Smooth muscle cell (in vitro differentiated cells): ENCODE results near the gene FTO. TPM values are rescaled to one million over a fixed set of nuclear protein-coding genes. Genes with fewer than 3 reads are reported as not detected.

Source experiments
- DNase-seq: peaks from one replicate; lab custom pipeline; 2025; ENCODE audit not compliant: unreplicated experiment; lab: John Stamatoyannopoulos, UW
- H2AFZ ChIP-seq: fragments of 200-600 bp; sonication (generic); 2 replicates; pipeline ENCODE4 v1.6.0; 2016; ENCODE audit warnings: antibody characterized with exemption, low read depth, mild to moderate bottlenecking
- H3F3A ChIP-seq: fragments of 200-600 bp; sonication (generic); 2 replicates; pipeline ENCODE4 v1.6.0; 2017; ENCODE audit warnings: antibody characterized with exemption, low read depth
- H3K27ac ChIP-seq: fragments of 200-600 bp; sonication (generic); 2 replicates; pipeline ENCODE4 v1.5.1; 2016; ENCODE audit warnings: low read depth, mild to moderate bottlenecking
- H3K27me3 ChIP-seq: fragments of 200-600 bp; sonication (generic); 2 replicates; pipeline ENCODE4 v1.6.1; 2016; ENCODE audit warnings: low read depth, mild to moderate bottlenecking
- H3K36me3 ChIP-seq: fragments of 200-600 bp; sonication (generic); 2 replicates; pipeline ENCODE4 v1.5.1; 2016; ENCODE audit warnings: low read depth
- H3K4me1 ChIP-seq: fragments of 200-600 bp; sonication (generic); 2 replicates; pipeline ENCODE4 v1.5.1; 2016; ENCODE audit warnings: low read depth
- H3K4me2 ChIP-seq: fragments of 200-600 bp; sonication (generic); 2 replicates; pipeline ENCODE4 v1.6.0; 2016; ENCODE audit warnings: mild to moderate bottlenecking
- H3K4me3 ChIP-seq: fragments of 200-600 bp; sonication (generic); 2 replicates; pipeline ENCODE4 v1.5.1; 2016; ENCODE audit warnings: mild to moderate bottlenecking
- H3K79me2 ChIP-seq: fragments of 200-600 bp; sonication (generic); 2 replicates; pipeline ENCODE4 v1.6.0; 2016; ENCODE audit warnings: low read depth, mild to moderate bottlenecking
- H3K9ac ChIP-seq: fragments of 200-600 bp; sonication (generic); 2 replicates; pipeline ENCODE4 v1.6.0; 2016; ENCODE audit warnings: low read depth
- H3K9me3 ChIP-seq: fragments of 200-600 bp; sonication (generic); replicated peaks from 2 replicates; pipeline ENCODE4 v1.5.1; 2016; ENCODE audit warnings: low read depth
- H4K20me1 ChIP-seq: fragments of 200-600 bp; sonication (generic); 2 replicates; pipeline ENCODE4 v1.6.0; 2016; ENCODE audit warnings: low read depth
- CTCF ChIP-seq: fragments of 200-600 bp; sonication (generic); IDR thresholded peaks from 2 replicates; pipeline ENCODE4 v1.5.1; 2017; ENCODE audit warnings: borderline replicate concordance, mild to moderate bottlenecking, antibody characterized with exemption; ENCODE audit not compliant: insufficient read depth, poor library complexity, severe bottlenecking
- WGBS: methylation state at CpG from one replicate; pipeline ENCODE4 v1.1.7; 2016; ENCODE audit warnings: low lambda C conversion rate; 5-methylcytosine and 5-hydroxymethylcytosine counted together
- polyA plus RNA-seq: library from polyadenylated mRNA; unstranded; fragments of >200 nt; fragmentation: Nextera tagmentation; extraction: Ambion mirVana; gene quantifications from 2 replicates; pipeline ENCODE4 v1.2.1, GENCODE V29; 2016
- total RNA-seq: library from RNA; depleted of rRNA; stranded (reverse); fragments of >200 nt; gene quantifications from 2 replicates; pipeline ENCODE4 v1.2.3, GENCODE V29; 2014

FTO gene
- total and polyA plus RNA-seq, 2 experiments from 2014 or later = 81.1 to 89.9 TPM

GRCh38 chr16:54176376-54176901, 472.5 kb downstream of the FTO start:
- 29% methylated on average over 19 of the region's 19 CpGs for WGBS
- DNase-seq = no peak
- no peak overlapping the region for H3K4me3 ChIP-seq
- no peak for TF ChIP-seq CTCF
- H3K4me2 ChIP-seq = peak overlapping the region; percentile 62
- no peaks in the 10 kb centered on the region for H3K79me2 ChIP-seq
- no peaks in the 10 kb centered on the region for H3K36me3 ChIP-seq
- no peaks in the 10 kb centered on the region for H4K20me1 ChIP-seq
- H3K4me1 ChIP-seq = peaks cover 49% of the 10 kb centered on the region
- H3F3A ChIP-seq = peaks cover 30% of the 10 kb centered on the region
- H3K27me3 ChIP-seq = no peaks in the 10 kb centered on the region
- H2AFZ ChIP-seq = peak overlapping the region; percentile 78
- peak overlapping the region; percentile 22 for H3K9ac ChIP-seq
- no peaks in the 10 kb centered on the region for H3K9me3 ChIP-seq
- peak overlapping the region; percentile 84 for H3K27ac ChIP-seq

GRCh38 chr16:54177052-54177861, 473.3 kb downstream of the FTO start:
- WGBS = 58% methylated on average over 26 of the region's 26 CpGs
- Histone ChIP-seq H3K4me1 (peaks cover 44% of the 10 kb centered on the region), H3K9me3 (no peaks in the 10 kb centered on the region), H4K20me1 (no peaks in the 10 kb centered on the region), H3K9ac (peak overlapping the region; percentile 22), H3K4me2 (peak overlapping the region; percentile 63), H2AFZ (peak overlapping the region; percentile 78), H3F3A (peaks cover 24% of the 10 kb centered on the region), H3K27ac (peak overlapping the region; percentile 84), H3K79me2 (no peaks in the 10 kb centered on the region), H3K4me3 (no peak overlapping the region), H3K36me3 (no peaks in the 10 kb centered on the region), H3K27me3 (no peaks in the 10 kb centered on the region)
- no peak for DNase-seq
- no peak for TF ChIP-seq CTCF

GRCh38 chr16:54177862-54178477, 474.0 kb downstream of the FTO start:
- no peak for TF ChIP-seq CTCF
- Histone ChIP-seq H3F3A (peaks cover 24% of the 10 kb centered on the region), H3K4me1 (peaks cover 44% of the 10 kb centered on the region), H3K36me3 (no peaks in the 10 kb centered on the region), H3K9me3 (no peaks in the 10 kb centered on the region), H2AFZ (peak overlapping the region; percentile 59), H3K9ac (no peak overlapping the region), H3K27me3 (no peaks in the 10 kb centered on the region), H3K4me3 (no peak overlapping the region), H4K20me1 (no peaks in the 10 kb centered on the region), H3K79me2 (no peaks in the 10 kb centered on the region), H3K27ac (peak overlapping the region; percentile 84), H3K4me2 (peak overlapping the region; percentile 63)
- no peak for DNase-seq
- WGBS = 68% methylated on average over 11 of the region's 11 CpGs
